Peyer's patch (tissue), 4 donors: ENCODE data around the gene MEPE. TPM values are rescaled to one million over a fixed set of nuclear protein-coding genes. Genes with fewer than 3 reads are reported as not detected.

ENCODE experiments used
- DNase-seq, 3 donors: peaks; one replicate each; pipeline ENCODE4 v3.0.0-alpha.2; 2017 to 2019
- H3K27ac ChIP-seq, 4 donors: fragments of 200-600 bp; sonication (generic); one replicate each; pipeline ENCODE4 v1.5.1; 2016 to 2019
- H3K27me3 ChIP-seq, 2 donors: fragments of 200-600 bp; sonication (generic); one replicate each; pipeline ENCODE4 v1.5.1; 2019
- H3K36me3 ChIP-seq, 3 donors: fragments of 200-600 bp; sonication (generic); one replicate each; pipeline ENCODE4 v1.5.1; 2016 to 2019
- H3K4me1 ChIP-seq, 4 donors: fragments of 200-600 bp; sonication (generic); one replicate each; pipeline ENCODE4 v1.5.1; 2016 to 2019
- H3K4me3 ChIP-seq, 4 donors: fragments of 200-600 bp; sonication (generic); 1 replicate in 3 of 4; 2 replicates in 1 of 4; pipeline ENCODE4 v1.5.1; 2016 to 2019; ENCODE audit warnings: mild to moderate bottlenecking in 1 of 4
- H3K9me3 ChIP-seq, 4 donors: fragments of 200-600 bp; sonication (generic); one replicate each; pipeline ENCODE4 v1.5.1; 2016 to 2019; ENCODE audit warnings: mild to moderate bottlenecking in 1 of 4
- POLR2A ChIP-seq, 2 donors: fragments of 450-650 bp; IDR thresholded peaks; one replicate each; pipeline ENCODE4 v1.5.1; 2017; ENCODE audit warnings: antibody characterized with exemption in 2 of 2, mild to moderate bottlenecking in 2 of 2, moderate library complexity in 2 of 2
- total RNA-seq, 4 donors: library from RNA; depleted of rRNA; stranded (reverse); fragments of >200 nt; gene quantifications; one replicate each; pipeline ENCODE4 v1.1.0, GENCODE V29; 2016
- TF ChIP-seq, protein P1 (sequence below), 6 experiments: fragments of 450-650 bp in 4 of 6; fragments of 200-600 bp in 2 of 6; sonication (generic) in 1 of 6; IDR thresholded peaks; one replicate each; pipeline ENCODE4 v1.5.1; 2017 to 2019; ENCODE audit warnings: antibody characterized with exemption in 6 of 6, mild to moderate bottlenecking in 3 of 6, moderate library complexity in 1 of 6

The MEPE gene
- total RNA-seq, 4 donors from 2014 or later, result not detected

DNA sequence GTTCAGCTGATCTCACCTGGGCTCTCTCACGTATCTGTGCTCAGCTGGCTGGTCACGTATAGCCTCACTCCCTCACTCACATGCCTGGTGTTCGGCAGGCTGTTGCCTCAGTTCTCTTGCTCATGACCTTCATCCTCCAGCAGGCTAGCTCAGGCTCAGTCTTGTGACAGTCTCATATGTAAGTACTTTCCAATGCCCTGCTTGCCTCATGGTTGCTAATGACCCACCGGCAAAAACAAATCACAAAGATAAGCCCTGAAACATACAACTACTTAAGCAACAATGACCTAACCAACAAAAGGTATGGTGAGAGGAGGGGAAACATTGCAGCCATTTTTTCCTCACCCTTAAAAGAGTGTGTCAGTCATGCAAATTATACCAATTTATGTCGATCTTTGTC, 25.0 kb downstream of the MEPE start:
- no peak overlapping the region for H3K4me3 ChIP-seq
- no peaks in the 10 kb centered on the region for H3K36me3 ChIP-seq
- H3K27me3 ChIP-seq, result no peaks in the 10 kb centered on the region
- H3K27ac ChIP-seq, result no peak overlapping the region
- no peak for DNase-seq
- TF ChIP-seq POLR2A (IDR thresholded peaks at IDR 0.05), result no peak
- TF ChIP-seq, protein P1, sequence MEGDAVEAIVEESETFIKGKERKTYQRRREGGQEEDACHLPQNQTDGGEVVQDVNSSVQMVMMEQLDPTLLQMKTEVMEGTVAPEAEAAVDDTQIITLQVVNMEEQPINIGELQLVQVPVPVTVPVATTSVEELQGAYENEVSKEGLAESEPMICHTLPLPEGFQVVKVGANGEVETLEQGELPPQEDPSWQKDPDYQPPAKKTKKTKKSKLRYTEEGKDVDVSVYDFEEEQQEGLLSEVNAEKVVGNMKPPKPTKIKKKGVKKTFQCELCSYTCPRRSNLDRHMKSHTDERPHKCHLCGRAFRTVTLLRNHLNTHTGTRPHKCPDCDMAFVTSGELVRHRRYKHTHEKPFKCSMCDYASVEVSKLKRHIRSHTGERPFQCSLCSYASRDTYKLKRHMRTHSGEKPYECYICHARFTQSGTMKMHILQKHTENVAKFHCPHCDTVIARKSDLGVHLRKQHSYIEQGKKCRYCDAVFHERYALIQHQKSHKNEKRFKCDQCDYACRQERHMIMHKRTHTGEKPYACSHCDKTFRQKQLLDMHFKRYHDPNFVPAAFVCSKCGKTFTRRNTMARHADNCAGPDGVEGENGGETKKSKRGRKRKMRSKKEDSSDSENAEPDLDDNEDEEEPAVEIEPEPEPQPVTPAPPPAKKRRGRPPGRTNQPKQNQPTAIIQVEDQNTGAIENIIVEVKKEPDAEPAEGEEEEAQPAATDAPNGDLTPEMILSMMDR (IDR thresholded peaks at IDR 0.05), result no peak
- no peaks in the 10 kb centered on the region for H3K9me3 ChIP-seq
- H3K4me1 ChIP-seq, result no peaks in the 10 kb centered on the region

DNA sequence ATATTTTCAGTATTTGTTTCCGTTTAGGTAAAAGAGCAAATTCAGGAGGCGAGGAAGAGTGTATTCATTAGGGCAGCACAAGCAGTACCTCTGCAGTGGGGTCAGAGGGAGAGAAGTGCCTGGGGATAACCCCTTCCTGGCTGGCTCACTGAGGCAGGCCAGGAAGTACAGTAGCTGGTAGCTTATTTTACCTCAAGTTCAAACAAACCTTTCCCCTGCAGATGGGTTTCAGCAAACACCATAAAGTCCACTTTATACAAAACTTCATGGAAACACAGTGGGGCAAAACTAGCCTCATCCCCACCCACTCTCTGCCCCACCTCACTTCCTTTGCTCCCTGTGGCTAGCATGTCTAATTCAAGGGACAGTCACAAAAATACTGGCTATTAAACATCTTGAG, 29.5 kb downstream of the MEPE start:
- DNase-seq, result no peak
- no peaks in the 10 kb centered on the region for H3K27me3 ChIP-seq
- TF ChIP-seq POLR2A (IDR thresholded peaks at IDR 0.05), result no peak
- TF ChIP-seq, protein P1 (IDR thresholded peaks at IDR 0.05), result no peak
- no peaks in the 10 kb centered on the region for H3K36me3 ChIP-seq
- H3K9me3 ChIP-seq, result no peaks in the 10 kb centered on the region
- no peak overlapping the region for H3K27ac ChIP-seq
- H3K4me1 ChIP-seq, result no peaks in the 10 kb centered on the region
- no peak overlapping the region for H3K4me3 ChIP-seq

DNA sequence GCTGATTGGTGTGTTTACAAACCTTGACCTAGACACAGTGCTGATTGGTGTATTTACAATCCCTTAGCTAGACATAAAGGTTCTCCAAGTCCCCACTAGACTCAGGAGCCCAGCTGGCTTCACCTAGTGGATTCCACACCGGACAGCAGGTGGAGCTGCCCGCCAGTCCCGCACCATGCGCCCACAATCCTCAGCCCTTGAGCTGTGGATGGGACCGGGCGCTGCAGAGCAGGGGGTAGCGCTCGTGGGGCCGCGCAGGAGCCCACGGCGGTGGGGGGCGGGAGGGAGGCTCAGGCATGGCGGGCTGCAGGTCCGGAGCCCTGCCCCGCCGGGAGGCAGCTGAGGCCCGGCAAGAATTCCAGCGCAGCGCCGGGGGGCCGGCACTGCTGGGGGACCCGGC, 30.7 kb downstream of the MEPE start:
- Histone ChIP-seq H3K27me3 (no peaks in the 10 kb centered on the region), H3K9me3 (no peaks in the 10 kb centered on the region), H3K36me3 (no peaks in the 10 kb centered on the region), H3K27ac (no peak overlapping the region), H3K4me1 (no peaks in the 10 kb centered on the region), H3K4me3 (no peak overlapping the region)
- TF ChIP-seq POLR2A (IDR thresholded peaks at IDR 0.05), result no peak
- TF ChIP-seq, protein P1 (IDR thresholded peaks at IDR 0.05), result no peak
- no peak for DNase-seq

DNA sequence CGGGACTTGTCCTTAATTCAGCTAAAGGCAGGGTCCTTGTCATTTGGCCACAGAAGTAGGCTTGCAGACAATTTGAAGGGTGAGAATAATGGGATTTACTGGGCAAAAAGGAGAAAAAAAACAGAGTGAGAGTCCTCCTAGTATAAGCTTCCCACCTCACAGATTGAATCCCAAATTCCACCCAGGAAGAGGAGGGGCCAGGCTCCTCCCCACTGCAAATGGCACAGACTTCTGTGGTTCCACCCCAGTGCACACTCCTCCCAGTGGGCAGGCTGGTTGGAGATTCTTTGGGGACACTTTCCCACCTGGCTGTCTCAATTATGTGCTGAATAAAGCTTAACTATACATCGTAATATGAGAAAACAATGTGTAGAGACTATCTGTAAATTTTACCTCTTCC, 31.6 kb downstream of the MEPE start:
- H3K9me3 ChIP-seq, result no peaks in the 10 kb centered on the region
- no peaks in the 10 kb centered on the region for H3K27me3 ChIP-seq
- no peaks in the 10 kb centered on the region for H3K36me3 ChIP-seq
- no peak for TF ChIP-seq POLR2A (IDR thresholded peaks at IDR 0.05)
- TF ChIP-seq, protein P1 (IDR thresholded peaks at IDR 0.05), result no peak
- H3K4me1 ChIP-seq, result no peaks in the 10 kb centered on the region
- no peak for DNase-seq
- H3K4me3 ChIP-seq, result no peak overlapping the region
- no peak overlapping the region for H3K27ac ChIP-seq

DNA sequence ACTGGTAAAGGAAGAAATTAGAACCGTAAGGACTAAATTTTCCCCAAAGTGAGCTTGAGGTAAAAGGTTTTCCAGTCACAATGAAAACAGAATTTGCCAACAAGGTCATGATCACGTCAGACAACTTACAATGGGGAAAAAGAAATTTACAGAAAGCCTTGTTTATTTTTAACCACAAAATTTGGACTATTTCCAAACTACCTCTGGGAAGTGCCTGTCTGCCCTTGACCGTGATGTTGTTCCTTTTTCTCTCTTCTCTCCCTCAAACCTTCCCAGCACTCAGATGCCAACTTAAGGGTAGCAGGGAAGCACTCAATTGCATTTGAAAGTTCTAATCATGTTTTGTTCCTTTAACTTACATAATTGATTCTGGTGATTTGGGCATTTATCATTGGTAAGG, 32.5 kb downstream of the MEPE start:
- no peak overlapping the region for H3K27ac ChIP-seq
- no peak for DNase-seq
- H3K27me3 ChIP-seq, result no peaks in the 10 kb centered on the region
- no peak overlapping the region for H3K4me3 ChIP-seq
- no peaks in the 10 kb centered on the region for H3K36me3 ChIP-seq
- no peak for TF ChIP-seq POLR2A (IDR thresholded peaks at IDR 0.05)
- TF ChIP-seq, protein P1 (IDR thresholded peaks at IDR 0.05), result no peak
- H3K9me3 ChIP-seq, result no peaks in the 10 kb centered on the region
- no peaks in the 10 kb centered on the region for H3K4me1 ChIP-seq

DNA sequence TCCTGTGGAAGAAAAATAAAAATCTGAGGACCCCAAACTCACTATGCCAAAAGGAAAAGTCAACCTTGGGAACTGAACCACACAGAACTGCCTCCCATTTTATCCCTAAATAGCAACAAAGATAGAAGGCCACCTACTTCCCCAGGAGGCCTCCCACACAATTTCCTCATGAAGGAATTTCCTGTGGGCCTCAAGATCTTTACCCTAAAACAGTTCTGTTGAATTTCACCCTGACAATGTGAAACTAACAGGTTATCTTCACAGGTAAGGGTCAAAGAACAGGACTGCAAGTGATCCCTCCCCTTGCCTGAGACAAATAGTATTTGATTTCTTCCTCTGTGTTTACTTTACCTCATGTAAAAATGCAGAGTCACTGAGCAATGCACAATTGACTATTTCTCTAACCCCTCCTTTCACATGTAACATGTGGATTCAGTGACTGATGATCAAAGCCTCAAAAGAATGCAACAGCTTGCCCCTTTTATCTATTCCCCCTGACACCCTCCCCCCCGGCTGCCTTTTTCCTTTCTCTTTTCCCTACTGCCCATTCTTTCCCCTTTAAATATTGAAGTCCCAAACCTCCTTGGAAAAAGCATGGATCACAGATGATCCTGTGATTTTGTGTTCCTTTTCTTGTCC, 33.3 kb downstream of the MEPE start:
- no peak for TF ChIP-seq POLR2A (IDR thresholded peaks at IDR 0.05)
- TF ChIP-seq, protein P1 (IDR thresholded peaks at IDR 0.05), result no peak
- Histone ChIP-seq H3K9me3 (no peaks in the 10 kb centered on the region), H3K27ac (no peak overlapping the region), H3K4me1 (no peaks in the 10 kb centered on the region), H3K27me3 (no peaks in the 10 kb centered on the region), H3K4me3 (no peak overlapping the region), H3K36me3 (no peaks in the 10 kb centered on the region)
- no peak for DNase-seq
